ENCODE results near the gene PPM1J. TPM values are rescaled to one million over a fixed set of nuclear protein-coding genes. Genes with fewer than 3 reads are reported as not detected.

PPM1J gene
- total RNA-seq, 1 donor: 1.1 TPM

DNA sequence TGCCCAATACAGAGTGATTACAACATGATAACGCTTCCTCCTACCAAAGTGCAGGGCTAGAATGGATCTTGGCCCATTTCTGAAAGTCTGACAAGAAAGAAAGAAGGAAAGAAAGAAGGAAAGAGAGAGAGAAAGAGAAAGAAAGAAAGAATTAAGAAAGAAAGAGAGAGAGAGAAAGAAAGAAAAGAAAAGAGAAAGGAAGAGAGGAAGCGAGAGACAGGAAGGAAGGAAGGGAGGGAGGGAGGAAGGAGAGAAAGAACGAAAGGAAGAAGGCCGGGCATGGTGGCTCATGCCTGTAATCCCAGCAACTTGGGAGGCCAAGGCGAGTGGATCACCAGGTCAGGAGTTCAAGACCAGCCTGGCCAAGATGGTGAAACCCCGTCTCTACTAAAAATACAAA, 44.1 kb upstream of the PPM1J start:
- DNase-seq (ENCODE audit: insufficient read length, low spot score, missing footprints): no peak
- Histone ChIP-seq H3K27ac (ENCODE audit: low read depth, low read length) (no peak overlapping the region), H3K9me3 (ENCODE audit: low read depth, low read length) (no peaks in the 10 kb centered on the region), H3K79me2 (ENCODE audit: insufficient read depth, low read length) (no peaks in the 10 kb centered on the region), H2AFZ (ENCODE audit: low read length) (no peak overlapping the region), H3K27me3 (ENCODE audit: insufficient read depth, low read length) (no peaks in the 10 kb centered on the region), H3K4me2 (ENCODE audit: insufficient read depth, low read length) (no peak overlapping the region), H3K4me1 (ENCODE audit: insufficient read depth, low read length) (peaks cover 10% of the 10 kb centered on the region), H3K4me3 (ENCODE audit: insufficient read depth, low read length) (no peak overlapping the region), H4K20me1 (ENCODE audit: insufficient read depth, low read length) (no peaks in the 10 kb centered on the region), H3K36me3 (ENCODE audit: insufficient read depth, low read length) (no peaks in the 10 kb centered on the region)
- TF ChIP-seq, protein P1, sequence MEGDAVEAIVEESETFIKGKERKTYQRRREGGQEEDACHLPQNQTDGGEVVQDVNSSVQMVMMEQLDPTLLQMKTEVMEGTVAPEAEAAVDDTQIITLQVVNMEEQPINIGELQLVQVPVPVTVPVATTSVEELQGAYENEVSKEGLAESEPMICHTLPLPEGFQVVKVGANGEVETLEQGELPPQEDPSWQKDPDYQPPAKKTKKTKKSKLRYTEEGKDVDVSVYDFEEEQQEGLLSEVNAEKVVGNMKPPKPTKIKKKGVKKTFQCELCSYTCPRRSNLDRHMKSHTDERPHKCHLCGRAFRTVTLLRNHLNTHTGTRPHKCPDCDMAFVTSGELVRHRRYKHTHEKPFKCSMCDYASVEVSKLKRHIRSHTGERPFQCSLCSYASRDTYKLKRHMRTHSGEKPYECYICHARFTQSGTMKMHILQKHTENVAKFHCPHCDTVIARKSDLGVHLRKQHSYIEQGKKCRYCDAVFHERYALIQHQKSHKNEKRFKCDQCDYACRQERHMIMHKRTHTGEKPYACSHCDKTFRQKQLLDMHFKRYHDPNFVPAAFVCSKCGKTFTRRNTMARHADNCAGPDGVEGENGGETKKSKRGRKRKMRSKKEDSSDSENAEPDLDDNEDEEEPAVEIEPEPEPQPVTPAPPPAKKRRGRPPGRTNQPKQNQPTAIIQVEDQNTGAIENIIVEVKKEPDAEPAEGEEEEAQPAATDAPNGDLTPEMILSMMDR (IDR thresholded peaks at IDR 0.05; ENCODE audit: extremely low read depth, low read depth, low read length): no peak

DNA sequence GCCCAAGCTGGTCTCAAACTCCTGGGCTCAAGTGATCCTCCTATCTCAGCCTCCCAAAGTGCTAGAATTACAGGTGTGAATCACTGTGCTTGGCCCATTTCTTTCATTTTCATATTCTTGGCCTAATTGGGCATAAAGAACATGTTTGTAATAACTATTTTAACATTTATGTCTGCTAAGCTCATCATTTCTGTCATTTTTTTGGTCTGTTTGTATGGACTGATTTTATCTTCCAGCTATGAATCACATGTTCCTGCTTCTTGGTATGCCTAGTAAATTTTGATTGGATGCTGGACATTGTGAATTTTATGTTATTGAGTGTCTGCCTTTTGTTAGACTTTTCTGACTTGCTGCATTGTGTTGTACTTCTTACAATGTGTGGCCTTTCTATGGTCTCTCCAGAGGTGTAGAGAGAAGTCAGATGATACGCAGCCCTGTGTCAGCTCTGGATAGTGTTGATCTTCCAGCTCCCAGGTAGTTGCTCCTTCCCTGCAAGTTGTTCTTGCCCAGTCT, 39.0 kb upstream of the PPM1J start:
- Histone ChIP-seq H3K4me2 (ENCODE audit: insufficient read depth, low read length) (no peak overlapping the region), H3K9me3 (ENCODE audit: low read depth, low read length) (no peaks in the 10 kb centered on the region), H3K4me3 (ENCODE audit: insufficient read depth, low read length) (no peak overlapping the region), H3K79me2 (ENCODE audit: insufficient read depth, low read length) (no peaks in the 10 kb centered on the region), H3K27ac (ENCODE audit: low read depth, low read length) (no peak overlapping the region), H3K36me3 (ENCODE audit: insufficient read depth, low read length) (no peaks in the 10 kb centered on the region), H4K20me1 (ENCODE audit: insufficient read depth, low read length) (no peaks in the 10 kb centered on the region), H3K4me1 (ENCODE audit: insufficient read depth, low read length) (no peaks in the 10 kb centered on the region), H2AFZ (ENCODE audit: low read length) (no peak overlapping the region), H3K27me3 (ENCODE audit: insufficient read depth, low read length) (peaks cover 3% of the 10 kb centered on the region)
- TF ChIP-seq, protein P1 (IDR thresholded peaks at IDR 0.05; ENCODE audit: extremely low read depth, low read depth, low read length): no peak
- no peak for DNase-seq (ENCODE audit: insufficient read length, low spot score, missing footprints)

DNA sequence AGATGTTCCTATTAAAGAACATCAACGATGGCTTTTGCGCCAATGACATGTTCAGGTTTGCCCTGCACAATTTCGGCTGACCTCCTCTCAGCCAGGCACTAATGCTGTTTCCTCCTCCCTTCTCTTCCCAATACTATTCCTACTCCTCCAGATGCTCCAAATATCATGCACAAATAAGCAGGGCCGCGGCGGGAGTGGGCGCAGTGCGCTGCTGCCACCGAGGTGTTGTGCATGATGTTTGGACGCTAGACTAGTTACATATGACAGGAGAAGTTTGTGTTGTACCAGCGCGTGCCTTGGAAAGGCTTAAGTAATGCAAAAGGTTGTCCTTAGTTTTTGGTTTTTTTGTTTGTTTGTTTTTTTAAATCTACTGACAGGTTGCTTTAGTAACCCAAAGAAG, 33.3 kb upstream of the PPM1J start:
- no peak overlapping the region for H3K4me3 ChIP-seq (ENCODE audit: insufficient read depth, low read length)
- DNase-seq (ENCODE audit: insufficient read length, low spot score, missing footprints): no peak
- H3K4me2 ChIP-seq (ENCODE audit: insufficient read depth, low read length): no peak overlapping the region
- H3K9me3 ChIP-seq (ENCODE audit: low read depth, low read length): no peaks in the 10 kb centered on the region
- no peak overlapping the region for H3K27ac ChIP-seq (ENCODE audit: low read depth, low read length)
- no peaks in the 10 kb centered on the region for H4K20me1 ChIP-seq (ENCODE audit: insufficient read depth, low read length)
- H3K36me3 ChIP-seq (ENCODE audit: insufficient read depth, low read length): no peaks in the 10 kb centered on the region
- no peak overlapping the region for H2AFZ ChIP-seq (ENCODE audit: low read length)
- peaks cover 3% of the 10 kb centered on the region for H3K27me3 ChIP-seq (ENCODE audit: insufficient read depth, low read length)
- no peaks in the 10 kb centered on the region for H3K79me2 ChIP-seq (ENCODE audit: insufficient read depth, low read length)
- peaks cover 5% of the 10 kb centered on the region for H3K4me1 ChIP-seq (ENCODE audit: insufficient read depth, low read length)
- TF ChIP-seq, protein P1 (IDR thresholded peaks at IDR 0.05; ENCODE audit: extremely low read depth, low read depth, low read length): no peak

DNA sequence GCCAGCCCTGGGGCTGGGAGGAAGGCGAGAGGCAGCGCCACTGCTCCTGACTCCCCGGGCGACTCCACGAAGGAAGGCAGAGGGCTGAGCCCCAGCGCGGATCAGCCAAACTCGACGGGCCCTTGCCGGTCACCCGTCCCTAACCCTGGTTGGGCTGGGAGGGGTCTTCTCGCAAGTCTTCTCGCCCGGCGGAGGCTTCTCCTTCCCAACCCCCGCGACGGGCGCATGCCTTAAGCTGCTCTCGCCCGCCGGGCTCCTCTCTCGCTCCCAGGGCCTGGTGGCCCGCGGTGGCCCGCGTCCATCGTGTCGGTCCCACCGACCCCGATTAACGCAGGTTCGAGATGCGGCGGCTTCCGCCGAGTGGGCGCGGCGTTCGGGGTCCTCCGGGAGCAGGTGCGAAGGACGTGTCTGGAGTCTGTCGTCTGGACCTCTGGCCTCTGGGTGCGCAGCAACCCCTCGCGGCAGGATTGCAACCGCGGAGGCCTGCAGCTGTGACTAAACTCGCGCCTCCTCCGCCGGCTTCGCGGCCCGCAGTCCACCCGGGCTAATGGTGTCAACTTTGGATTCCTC, 29.0 kb upstream of the PPM1J start:
- Histone ChIP-seq H3K4me1 (ENCODE audit: insufficient read depth, low read length) (peaks cover 5% of the 10 kb centered on the region), H3K79me2 (ENCODE audit: insufficient read depth, low read length) (no peaks in the 10 kb centered on the region), H3K36me3 (ENCODE audit: insufficient read depth, low read length) (no peaks in the 10 kb centered on the region), H4K20me1 (ENCODE audit: insufficient read depth, low read length) (no peaks in the 10 kb centered on the region), H3K4me3 (ENCODE audit: insufficient read depth, low read length) (peak overlapping the region; percentile 65), H3K27ac (ENCODE audit: low read depth, low read length) (no peak overlapping the region), H3K27me3 (ENCODE audit: insufficient read depth, low read length) (no peaks in the 10 kb centered on the region), H2AFZ (ENCODE audit: low read length) (peak overlapping the region; percentile 84), H3K4me2 (ENCODE audit: insufficient read depth, low read length) (peak overlapping the region; percentile 86), H3K9me3 (ENCODE audit: low read depth, low read length) (no peaks in the 10 kb centered on the region)
- DNase-seq (ENCODE audit: insufficient read length, low spot score, missing footprints): peak; percentile 93
- TF ChIP-seq, protein P1 (IDR thresholded peaks at IDR 0.05; ENCODE audit: extremely low read depth, low read depth, low read length): peak; percentile 46
